Measurements from ENCODE around the gene KNCN. TPM values are rescaled to one million over a fixed set of nuclear protein-coding genes. Genes with fewer than 3 reads are reported as not detected.

Gene KNCN
- total RNA-seq, 2 experiments from 2014 or later, result not detected

- peak overlapping the region; percentile 99 for H3K27ac Mint-ChIP-seq
- H3K36me3 Mint-ChIP-seq (ENCODE audit: low read depth), result peaks cover 78% of the 10 kb centered on the region
- H3K4me3 Mint-ChIP-seq, result peak overlapping the region; percentile 62
- ChIA-PET POLR2A (interaction anchor here (0.7 to 16.0 kb wide), 12 partner anchors 9 to 334 kb away, joined by 3 to 202 read pairs (median 6); partner anchors contain the start of genes MKNK1, MOB3C and RAD54L), CTCF (interaction anchor here (0.6 to 4.7 kb wide), 10 partner anchors 8 to 143 kb away, joined by 4 to 54 read pairs (median 5); partner anchors contain the start of genes EFCAB14, MKNK1 and MOB3C)
- H3K4me1 Mint-ChIP-seq, result peaks cover 56% of the 10 kb centered on the region
- no peaks in the 10 kb centered on the region for H3K27me3 Mint-ChIP-seq
- no peaks in the 10 kb centered on the region for H3K9me3 Mint-ChIP-seq
- DNase-seq, result peak; percentile 54
Measured at GRCh38 chr1:46581681-46582455, 30.4 kb upstream of the KNCN start.

GRCh38 chr1:46580140-46580903, 28.9 kb upstream of the KNCN start:
- H3K27me3 Mint-ChIP-seq, result no peaks in the 10 kb centered on the region
- peaks cover 76% of the 10 kb centered on the region for H3K36me3 Mint-ChIP-seq (ENCODE audit: low read depth)
- DNase-seq, result no peak
- ChIA-PET CTCF (interaction anchor here (0.8 to 3.6 kb wide), 4 partner anchors 25 to 145 kb away, joined by 3 to 25 read pairs (median 6); partner anchors contain the start of genes EFCAB14 and MKNK1), POLR2A (interaction anchor here (0.9 to 16.0 kb wide), 5 partner anchors 9 to 38 kb away, joined by 4 to 202 read pairs (median 5); partner anchors contain the start of gene MKNK1)
- no peaks in the 10 kb centered on the region for H3K9me3 Mint-ChIP-seq
- H3K4me3 Mint-ChIP-seq, result no peak overlapping the region
- peaks cover 54% of the 10 kb centered on the region for H3K4me1 Mint-ChIP-seq
- peak overlapping the region; percentile 99 for H3K27ac Mint-ChIP-seq

- peak overlapping the region; percentile 45 for H3K27ac Mint-ChIP-seq
- no peaks in the 10 kb centered on the region for H3K9me3 Mint-ChIP-seq
- CTCF ChIA-PET, result interaction anchor here (3.6 kb wide), 1 partner anchor 27 kb away, joined by 25 read pairs; the partner anchor contains the start of gene MKNK1
- H3K36me3 Mint-ChIP-seq (ENCODE audit: low read depth), result peaks cover 60% of the 10 kb centered on the region
- H3K27me3 Mint-ChIP-seq, result no peaks in the 10 kb centered on the region
- peaks cover 39% of the 10 kb centered on the region for H3K4me1 Mint-ChIP-seq
- DNase-seq, result no peak
- H3K4me3 Mint-ChIP-seq, result no peak overlapping the region
- POLR2A ChIA-PET, result interaction anchor here (1.4 to 16.0 kb wide), 2 partner anchors 13 to 28 kb away, joined by 4 to 202 read pairs; partner anchors contain the start of gene MKNK1
Measured at GRCh38 chr1:46577671-46578070, 26.2 kb upstream of the KNCN start.

GRCh38 chr1:46576596-46576995, 25.1 kb upstream of the KNCN start:
- no peak overlapping the region for H3K27ac Mint-ChIP-seq
- ChIA-PET POLR2A (interaction anchor here (1.4 to 16.0 kb wide), 2 partner anchors 14 to 29 kb away, joined by 4 to 202 read pairs; partner anchors contain the start of gene MKNK1), CTCF (no interaction called here)
- peaks cover 29% of the 10 kb centered on the region for H3K4me1 Mint-ChIP-seq
- no peaks in the 10 kb centered on the region for H3K9me3 Mint-ChIP-seq
- H3K4me3 Mint-ChIP-seq, result no peak overlapping the region
- peaks cover 52% of the 10 kb centered on the region for H3K36me3 Mint-ChIP-seq (ENCODE audit: low read depth)
- no peaks in the 10 kb centered on the region for H3K27me3 Mint-ChIP-seq
- no peak for DNase-seq

- no peaks in the 10 kb centered on the region for H3K27me3 Mint-ChIP-seq
- H3K36me3 Mint-ChIP-seq (ENCODE audit: low read depth), result peaks cover 51% of the 10 kb centered on the region
- no peak overlapping the region for H3K4me3 Mint-ChIP-seq
- H3K27ac Mint-ChIP-seq, result no peak overlapping the region
- ChIA-PET CTCF (interaction anchor here (0.6 kb wide), 1 partner anchor 598 kb away, joined by 3 read pairs; no protein-coding TSS in a partner anchor), POLR2A (interaction anchor here (16.0 kb wide), 1 partner anchor 30 kb away, joined by 202 read pairs; the partner anchor contains the start of gene MKNK1)
- no peaks in the 10 kb centered on the region for H3K9me3 Mint-ChIP-seq
- H3K4me1 Mint-ChIP-seq, result peaks cover 22% of the 10 kb centered on the region
- DNase-seq, result no peak
Measured at GRCh38 chr1:46575778-46576177, 24.3 kb upstream of the KNCN start.

GRCh38 chr1:46575300-46575699, 23.9 kb upstream of the KNCN start:
- H3K27ac Mint-ChIP-seq, result no peak overlapping the region
- POLR2A ChIA-PET, result interaction anchor here (1.3 to 16.0 kb wide), 2 partner anchors 30 to 39 kb away, joined by 4 to 202 read pairs; partner anchors contain the start of gene MKNK1
- no peaks in the 10 kb centered on the region for H3K9me3 Mint-ChIP-seq
- CTCF ChIA-PET, result interaction anchor here (0.6 kb wide), 2 partner anchors 73 to 599 kb away, joined by 3 read pairs; no protein-coding TSS in a partner anchor
- H3K36me3 Mint-ChIP-seq (ENCODE audit: low read depth), result peaks cover 46% of the 10 kb centered on the region
- H3K4me1 Mint-ChIP-seq, result peaks cover 17% of the 10 kb centered on the region
- no peaks in the 10 kb centered on the region for H3K27me3 Mint-ChIP-seq
- no peak for DNase-seq
- H3K4me3 Mint-ChIP-seq, result no peak overlapping the region

- Mint-ChIP-seq H3K9me3 (no peaks in the 10 kb centered on the region), H3K36me3 (ENCODE audit: low read depth) (peaks cover 37% of the 10 kb centered on the region), H3K27ac (no peak overlapping the region), H3K4me3 (no peak overlapping the region), H3K27me3 (no peaks in the 10 kb centered on the region), H3K4me1 (peaks cover 3% of the 10 kb centered on the region)
- CTCF ChIA-PET, result interaction anchor here (1.3 to 1.9 kb wide), 2 partner anchors 10 to 33 kb away, joined by 3 to 6 read pairs; partner anchors contain the start of gene MKNK1
- POLR2A ChIA-PET, result interaction anchor here (1.1 kb wide), 1 partner anchor 10 kb away, joined by 4 read pairs; no protein-coding TSS in a partner anchor
- DNase-seq, result no peak
Measured at GRCh38 chr1:46571691-46572225, 20.3 kb upstream of the KNCN start.

- Mint-ChIP-seq H3K36me3 (ENCODE audit: low read depth) (peaks cover 39% of the 10 kb centered on the region), H3K9me3 (no peaks in the 10 kb centered on the region), H3K4me1 (peaks cover 3% of the 10 kb centered on the region), H3K4me3 (no peak overlapping the region), H3K27ac (no peak overlapping the region), H3K27me3 (no peaks in the 10 kb centered on the region)
- no peak for DNase-seq
- ChIA-PET CTCF (interaction anchor here (0.7 kb wide), 1 partner anchor 609 kb away, joined by 3 read pairs; no protein-coding TSS in a partner anchor), POLR2A (no interaction called here)
Measured at GRCh38 chr1:46569884-46570725, 18.7 kb upstream of the KNCN start.

- Mint-ChIP-seq H3K27ac (no peak overlapping the region), H3K4me3 (no peak overlapping the region), H3K9me3 (no peaks in the 10 kb centered on the region), H3K27me3 (no peaks in the 10 kb centered on the region), H3K4me1 (peaks cover 3% of the 10 kb centered on the region), H3K36me3 (ENCODE audit: low read depth) (peaks cover 46% of the 10 kb centered on the region)
- CTCF ChIA-PET, result interaction anchor here (0.7 kb wide), 1 partner anchor 610 kb away, joined by 3 read pairs; no protein-coding TSS in a partner anchor
- DNase-seq, result no peak
- POLR2A ChIA-PET, result no interaction called here
Measured at GRCh38 chr1:46569116-46569515, 17.7 kb upstream of the KNCN start.

GRCh38 chr1:46568461-46568891, 17.0 kb upstream of the KNCN start:
- Mint-ChIP-seq H3K9me3 (no peaks in the 10 kb centered on the region), H3K4me3 (no peak overlapping the region), H3K4me1 (peaks cover 3% of the 10 kb centered on the region), H3K27ac (no peak overlapping the region), H3K27me3 (no peaks in the 10 kb centered on the region), H3K36me3 (ENCODE audit: low read depth) (peaks cover 49% of the 10 kb centered on the region)
- DNase-seq, result no peak
- ChIA-PET CTCF (interaction anchor here (0.6 to 1.3 kb wide), 2 partner anchors 35 to 739 kb away, joined by 3 read pairs; no protein-coding TSS in a partner anchor), POLR2A (no interaction called here)

GRCh38 chr1:46563341-46563740, 11.9 kb upstream of the KNCN start:
- POLR2A ChIA-PET, result no interaction called here
- no peak for DNase-seq
- no peaks in the 10 kb centered on the region for H3K4me1 Mint-ChIP-seq
- no peaks in the 10 kb centered on the region for H3K27me3 Mint-ChIP-seq
- H3K27ac Mint-ChIP-seq, result no peak overlapping the region
- H3K9me3 Mint-ChIP-seq, result no peaks in the 10 kb centered on the region
- H3K4me3 Mint-ChIP-seq, result no peak overlapping the region
- peaks cover 51% of the 10 kb centered on the region for H3K36me3 Mint-ChIP-seq (ENCODE audit: low read depth)
- CTCF ChIA-PET, result interaction anchor here (0.9 to 1.0 kb wide), 2 partner anchors 162 to 1471 kb away, joined by 3 to 5 read pairs; no protein-coding TSS in a partner anchor
